SK-N-MC (cell line): ENCODE data around the gene CLEC4D.

Experiments
- EZH2 ChIP-seq: fragments of 200-600 bp; sonication (generic); IDR thresholded peaks from one replicate; pipeline ENCODE4 v1.6.1; 2017; ENCODE audit warnings: antibody characterized with exemption
- POLR2AphosphoS5 ChIP-seq: IDR thresholded peaks from 2 replicates; pipeline ENCODE4 v1.6.1; 2012; ENCODE audit warnings: mild to moderate bottlenecking, low read depth, low read length, borderline replicate concordance

DNA sequence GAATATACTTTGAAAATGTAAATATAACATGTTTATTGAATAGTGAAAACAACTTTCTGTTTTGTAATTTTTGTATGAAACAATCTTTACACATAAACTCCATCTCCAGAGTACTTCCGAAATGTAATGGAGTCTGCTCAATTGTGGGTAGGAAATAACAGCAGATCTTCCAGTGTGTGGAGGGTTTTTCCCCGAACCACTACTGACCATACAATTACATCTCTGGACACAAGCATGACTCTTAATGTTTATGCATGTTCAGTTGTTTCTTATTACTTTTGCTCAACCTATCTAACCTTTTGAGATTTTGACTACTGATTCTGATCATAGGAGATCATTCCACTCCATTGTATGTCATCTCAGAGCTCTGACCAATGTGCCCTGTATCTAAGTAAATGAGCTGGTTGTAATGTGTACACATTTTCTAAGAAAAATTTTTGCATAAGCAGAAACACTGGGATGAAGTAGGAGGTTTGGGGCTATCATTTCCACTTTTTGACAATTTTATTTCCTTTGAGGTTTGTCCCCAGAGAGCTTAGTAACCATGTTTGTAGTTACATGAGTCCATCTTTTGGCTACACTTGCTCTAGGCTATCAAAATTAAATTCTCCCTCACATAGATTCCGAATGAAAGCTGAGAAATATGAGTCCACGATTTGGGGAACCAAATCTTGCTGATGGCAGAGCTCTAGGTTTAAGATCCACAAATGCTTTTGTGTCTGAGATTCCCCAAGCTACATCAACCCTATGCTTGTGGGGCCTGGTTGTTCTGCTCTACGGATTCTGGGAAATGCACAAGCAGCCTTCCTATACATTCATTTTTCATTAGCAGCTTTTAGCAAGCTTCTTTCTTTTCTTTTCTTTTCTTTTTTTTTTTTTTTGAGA is 21.4 kb upstream of the CLEC4D start:
- TF ChIP-seq POLR2AphosphoS5, result no peak
- TF ChIP-seq EZH2, result no peak
